B cell (primary cell): ENCODE data around the gene IFRD1. TPM values are rescaled to one million over a fixed set of nuclear protein-coding genes. Genes with fewer than 3 reads are reported as not detected.

Source experiments
- ATAC-seq: fragments of 200-7000 bp; cut with Tn5 transposase; one replicate; pipeline ENCODE4 v1.10.0; 2021; ENCODE audit warnings: low read depth, mild to moderate bottlenecking, moderate number of reproducible peaks, moderate library complexity
- CTCF ChIA-PET: fragments of 350-600 bp; sonication (Branson Sonifier 250); formaldehyde crosslinking; loops from one replicate; lab custom pipeline; 2021; ENCODE audit warnings: antibody characterized with exemption, inconsistent platforms; lab: Charles Lee
- POLR2A ChIA-PET: fragments of 350-600 bp; sonication (Branson Sonifier 250); formaldehyde crosslinking; loops from one replicate; lab custom pipeline; 2021; ENCODE audit warnings: antibody characterized with exemption; lab: Charles Lee
- DNase-seq: peaks from one replicate; pipeline ENCODE4 v3.0.0; 2013
- H2AFZ ChIP-seq: 2 replicates; pipeline ENCODE4 v1.6.1; 2012; ENCODE audit warnings: mild to moderate bottlenecking, low read depth, low read length; ENCODE audit not compliant: insufficient read depth, poor library complexity, severe bottlenecking
- H3K27ac ChIP-seq, 2 donors: 1 replicate in 1 of 2; 2 replicates in 1 of 2; pipeline ENCODE4 v1.5.1; 2012 to 2013; ENCODE audit warnings: low read length in 2 of 2, mild to moderate bottlenecking in 2 of 2, moderate library complexity in 1 of 2
- H3K27me3 ChIP-seq, 4 experiments: fragments of 200-600 bp in 1 of 4; sonication (generic) in 1 of 4; replicated peaks in 1 of 4; 1 replicate in 2 of 4; 2 replicates in 2 of 4; pipeline versions ENCODE4 v1.6.1 to v1.7.0; 2013 to 2016; ENCODE audit warnings: low read length in 3 of 4, mild to moderate bottlenecking in 2 of 4, mixed read lengths in 1 of 4, moderate library complexity in 1 of 4; ENCODE audit not compliant: insufficient read depth in 4 of 4, control insufficient read depth in 3 of 4; ENCODE audit errors: control extremely low read depth in 1 of 4
- H3K36me3 ChIP-seq, 2 experiments: replicated peaks in 1 of 2; 1 replicate in 1 of 2; 2 replicates in 1 of 2; pipeline versions ENCODE4 v1.6.1 to v1.7.1; 2013; ENCODE audit warnings: low read length in 1 of 2; ENCODE audit not compliant: insufficient read depth in 2 of 2, control insufficient read depth in 1 of 2; ENCODE audit errors: control extremely low read depth in 1 of 2, extremely low read depth in 1 of 2
- H3K4me1 ChIP-seq, 2 donors: fragments of 200-600 bp in 1 of 2; sonication (generic) in 1 of 2; 1 replicate in 1 of 2; 2 replicates in 1 of 2; pipeline versions ENCODE4 v1.5.1 to v1.6.1; 2013 to 2017; ENCODE audit warnings: low read length in 2 of 2; ENCODE audit not compliant: control insufficient read depth in 2 of 2, insufficient read depth in 2 of 2
- H3K4me2 ChIP-seq: replicated peaks from 2 replicates; pipeline ENCODE3; 2012; ENCODE audit warnings: mild to moderate bottlenecking, low read depth, low read length; ENCODE audit not compliant: poor library complexity, severe bottlenecking
- H3K4me3 ChIP-seq, 5 experiments: fragments of 200-600 bp in 1 of 5; sonication (generic) in 1 of 5; 1 replicate in 3 of 5; 2 replicates in 2 of 5; pipeline versions ENCODE4 v1.5.1 to v1.7.0; 2011 to 2016; ENCODE audit warnings: low read length in 4 of 5, mild to moderate bottlenecking in 4 of 5, low read depth in 2 of 5, control low read depth in 1 of 5, moderate library complexity in 1 of 5; ENCODE audit not compliant: insufficient read depth in 1 of 5; ENCODE audit errors: control extremely low read depth in 1 of 5, extremely low read depth in 1 of 5
- H3K79me2 ChIP-seq: fragments of 200-600 bp; sonication (generic); one replicate; pipeline ENCODE4 v1.6.0; 2016; ENCODE audit warnings: low read length; ENCODE audit not compliant: control insufficient read depth, insufficient read depth
- H3K9ac ChIP-seq: fragments of 200-600 bp; sonication (generic); 2 replicates; pipeline ENCODE4 v1.6.1; 2017; ENCODE audit warnings: mild to moderate bottlenecking, low read length, moderate library complexity
- H3K9me3 ChIP-seq, 3 donors: one replicate each; pipeline versions ENCODE4 v1.6.1 to v1.7.1; 2013; ENCODE audit warnings: low read length in 2 of 3; ENCODE audit not compliant: control insufficient read depth in 2 of 3, insufficient read depth in 1 of 3; ENCODE audit errors: control extremely low read depth in 1 of 3
- H4K20me1 ChIP-seq: 2 replicates; pipeline ENCODE4 v1.6.0; 2012; ENCODE audit warnings: mild to moderate bottlenecking, low read length; ENCODE audit not compliant: insufficient read depth, control insufficient read depth, poor library complexity, severe bottlenecking
- H3K27ac Mint-ChIP-seq: one replicate; pipeline ENCODE4 v1.8.0; 2021; ENCODE audit warnings: mixed read lengths
- H3K27me3 Mint-ChIP-seq: one replicate; pipeline ENCODE4 v1.8.0; 2021; ENCODE audit warnings: mixed read lengths
- H3K4me1 Mint-ChIP-seq: one replicate; pipeline ENCODE4 v1.8.0; 2021; ENCODE audit warnings: mixed read lengths
- H3K4me3 Mint-ChIP-seq: one replicate; pipeline ENCODE4 v1.8.0; 2021; ENCODE audit warnings: mixed read lengths
- H3K9me3 Mint-ChIP-seq: one replicate; pipeline ENCODE4 v1.8.0; 2022; ENCODE audit warnings: mixed read lengths; ENCODE audit not compliant: insufficient read depth
- EZH2 ChIP-seq: IDR thresholded peaks from 2 replicates; pipeline ENCODE4 v1.6.1; 2012; ENCODE audit warnings: borderline replicate concordance, low read depth, mild to moderate bottlenecking, moderate library complexity, low read length; ENCODE audit not compliant: insufficient read depth, poor library complexity, severe bottlenecking
- WGBS: methylation state at CpG from one replicate; pipeline ENCODE4 v1.1.5; 2013; ENCODE audit warnings: missing lambda C conversion rate; ENCODE audit not compliant: insufficient coverage; 5-methylcytosine and 5-hydroxymethylcytosine counted together
- intact Hi-C: fragments of 100-400 bp; cut with micrococcal nuclease; formaldehyde crosslinking; loops from one replicate; pipeline ENCODE4 v1.10.0; 2022
- polyA plus RNA-seq: library from polyadenylated mRNA; depleted of rRNA; stranded (reverse); fragments of >200 nt; gene quantifications from 2 replicates; pipeline ENCODE4 v1.2.3, GENCODE V29; 2012
- total RNA-seq, 2 donors: library from RNA; stranded (reverse); fragments of 120-200 nt in 1 of 2; gene quantifications; 1 replicate in 1 of 2; 2 replicates in 1 of 2; pipeline versions ENCODE4 v1.2.3 to v1.2.4, GENCODE V29; 2013 to 2022
- TF ChIP-seq, protein P1 (sequence below): fragments of 200-600 bp; IDR thresholded peaks from one replicate; pipeline ENCODE4 v1.8.0; 2022; ENCODE audit warnings: antibody characterized with exemption, mild to moderate bottlenecking

IFRD1 gene
- total and polyA plus RNA-seq, 2 donors (not counting 1 experiment from before 2014, with no cell fraction given), result 54.1 to 106 TPM

DNA sequence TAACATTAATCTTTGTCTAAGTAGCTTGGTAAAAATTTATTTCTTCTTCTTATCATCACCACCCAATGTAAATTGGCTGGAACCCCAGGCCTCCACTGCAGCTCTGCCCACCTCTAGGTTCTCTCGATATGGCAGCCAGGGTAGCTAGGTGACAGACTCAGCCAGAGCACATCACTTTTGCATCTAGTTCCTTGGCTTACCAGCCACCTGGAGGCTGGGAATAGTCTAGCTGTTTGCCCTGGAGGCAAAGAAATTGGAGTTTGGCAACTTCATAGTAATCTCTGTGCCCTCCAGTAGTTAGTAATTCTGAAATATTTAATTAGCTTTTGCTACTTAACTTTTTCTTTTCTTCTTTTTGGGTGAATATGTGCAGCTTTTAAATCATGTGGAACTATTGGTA lies 9.4 kb downstream of the IFRD1 start:
- no peak overlapping the region for H3K9ac ChIP-seq
- CTCF ChIA-PET, result no interaction called here
- intact Hi-C loops, result loop anchor here (10.0 kb wide), 1 partner anchor 425 kb away; no protein-coding TSS in a partner anchor
- no peaks in the 10 kb centered on the region for H3K4me1 ChIP-seq
- DNase-seq (no peak), ATAC-seq (no peak)
- no peak overlapping the region for H3K27ac Mint-ChIP-seq
- no peak overlapping the region for H3K4me3 ChIP-seq
- POLR2A ChIA-PET, result interaction anchor here (1.2 kb wide), 1 partner anchor 9 kb away, joined by 4 read pairs; the partner anchor contains the start of gene IFRD1
- no peak overlapping the region for H2AFZ ChIP-seq
- peaks cover 7% of the 10 kb centered on the region for H3K79me2 ChIP-seq
- H3K4me3 Mint-ChIP-seq, result no peak overlapping the region
- H3K4me1 Mint-ChIP-seq, result no peaks in the 10 kb centered on the region
- peaks cover 34% of the 10 kb centered on the region for H4K20me1 ChIP-seq
- H3K9me3 Mint-ChIP-seq, result no peaks in the 10 kb centered on the region
- H3K27ac ChIP-seq, result no peak overlapping the region
- no peaks in the 10 kb centered on the region for H3K9me3 ChIP-seq
- TF ChIP-seq, protein P1, sequence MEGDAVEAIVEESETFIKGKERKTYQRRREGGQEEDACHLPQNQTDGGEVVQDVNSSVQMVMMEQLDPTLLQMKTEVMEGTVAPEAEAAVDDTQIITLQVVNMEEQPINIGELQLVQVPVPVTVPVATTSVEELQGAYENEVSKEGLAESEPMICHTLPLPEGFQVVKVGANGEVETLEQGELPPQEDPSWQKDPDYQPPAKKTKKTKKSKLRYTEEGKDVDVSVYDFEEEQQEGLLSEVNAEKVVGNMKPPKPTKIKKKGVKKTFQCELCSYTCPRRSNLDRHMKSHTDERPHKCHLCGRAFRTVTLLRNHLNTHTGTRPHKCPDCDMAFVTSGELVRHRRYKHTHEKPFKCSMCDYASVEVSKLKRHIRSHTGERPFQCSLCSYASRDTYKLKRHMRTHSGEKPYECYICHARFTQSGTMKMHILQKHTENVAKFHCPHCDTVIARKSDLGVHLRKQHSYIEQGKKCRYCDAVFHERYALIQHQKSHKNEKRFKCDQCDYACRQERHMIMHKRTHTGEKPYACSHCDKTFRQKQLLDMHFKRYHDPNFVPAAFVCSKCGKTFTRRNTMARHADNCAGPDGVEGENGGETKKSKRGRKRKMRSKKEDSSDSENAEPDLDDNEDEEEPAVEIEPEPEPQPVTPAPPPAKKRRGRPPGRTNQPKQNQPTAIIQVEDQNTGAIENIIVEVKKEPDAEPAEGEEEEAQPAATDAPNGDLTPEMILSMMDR, result no peak
- no peak for TF ChIP-seq EZH2
- no peak overlapping the region for H3K4me2 ChIP-seq
- H3K27me3 Mint-ChIP-seq, result no peaks in the 10 kb centered on the region
- peaks cover 3 to 73% of the 10 kb centered on the region in 2 experiments for H3K36me3 ChIP-seq
- 100% methylated on average over 1 of the region's 1 CpG for WGBS
- H3K27me3 ChIP-seq, result no peaks in the 10 kb centered on the region

DNA sequence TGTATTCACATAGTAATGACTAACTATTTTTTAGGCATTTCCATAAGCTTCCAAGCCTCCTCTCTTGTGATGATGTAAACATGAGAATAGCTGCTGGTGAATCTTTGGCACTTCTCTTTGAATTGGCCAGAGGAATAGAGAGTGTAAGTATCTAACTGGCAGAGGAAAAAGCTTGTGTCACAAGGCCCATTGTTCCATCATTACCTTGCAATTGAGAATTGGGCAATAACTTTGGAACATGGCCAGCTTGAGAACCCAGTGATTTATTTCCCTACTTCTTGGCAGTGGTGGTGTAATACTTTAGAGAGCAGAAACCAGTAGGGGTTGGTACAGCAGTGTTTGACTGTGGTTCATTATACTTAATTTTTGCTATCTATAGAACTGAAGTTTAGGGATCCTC lies 12.0 kb downstream of the IFRD1 start:
- Mint-ChIP-seq H3K9me3 (no peaks in the 10 kb centered on the region), H3K27me3 (no peaks in the 10 kb centered on the region), H3K4me1 (no peaks in the 10 kb centered on the region), H3K4me3 (no peak overlapping the region), H3K27ac (no peak overlapping the region)
- peaks cover 4 to 60% of the 10 kb centered on the region in 2 experiments for H3K36me3 ChIP-seq
- H3K27ac ChIP-seq, result no peak overlapping the region
- no peak overlapping the region for H2AFZ ChIP-seq
- TF ChIP-seq, protein P1, result no peak
- TF ChIP-seq EZH2, result no peak
- peaks cover 24% of the 10 kb centered on the region for H4K20me1 ChIP-seq
- no peaks in the 10 kb centered on the region for H3K79me2 ChIP-seq
- ATAC-seq (no peak), DNase-seq (no peak)
- H3K9ac ChIP-seq, result no peak overlapping the region
- intact Hi-C loops, result no loop called here
- H3K4me1 ChIP-seq, result no peaks in the 10 kb centered on the region
- H3K4me2 ChIP-seq, result no peak overlapping the region
- no peaks in the 10 kb centered on the region for H3K9me3 ChIP-seq
- ChIA-PET CTCF (no interaction called here), POLR2A (no interaction called here)
- H3K4me3 ChIP-seq, result no peak overlapping the region
- no peaks in the 10 kb centered on the region for H3K27me3 ChIP-seq
